GDM1 (cell line): ENCODE data around the gene ACTL9.

ENCODE experiments used
- DNase-seq: peaks from one replicate; lab custom pipeline; 2025; lab: John Stamatoyannopoulos, UW

Gene ACTL9

GRCh38 chr19:8684001-8684902 is 14.3 kb downstream of the ACTL9 start:
- no peak for DNase-seq

GRCh38 chr19:8682931-8683330 is 15.7 kb downstream of the ACTL9 start:
- no peak for DNase-seq

- DNase-seq = no peak
These were observed 16.1 kb downstream of the ACTL9 start for GRCh38 chr19:8682472-8682871.

GRCh38 chr19:8681345-8682029 is 17.1 kb downstream of the ACTL9 start:
- DNase-seq = no peak

GRCh38 chr19:8680676-8681344 is 17.8 kb downstream of the ACTL9 start:
- DNase-seq = no peak

GRCh38 chr19:8678244-8678807 is 20.3 kb downstream of the ACTL9 start:
- DNase-seq = no peak

GRCh38 chr19:8675066-8675465 is 23.5 kb downstream of the ACTL9 start:
- DNase-seq = no peak

DNA sequence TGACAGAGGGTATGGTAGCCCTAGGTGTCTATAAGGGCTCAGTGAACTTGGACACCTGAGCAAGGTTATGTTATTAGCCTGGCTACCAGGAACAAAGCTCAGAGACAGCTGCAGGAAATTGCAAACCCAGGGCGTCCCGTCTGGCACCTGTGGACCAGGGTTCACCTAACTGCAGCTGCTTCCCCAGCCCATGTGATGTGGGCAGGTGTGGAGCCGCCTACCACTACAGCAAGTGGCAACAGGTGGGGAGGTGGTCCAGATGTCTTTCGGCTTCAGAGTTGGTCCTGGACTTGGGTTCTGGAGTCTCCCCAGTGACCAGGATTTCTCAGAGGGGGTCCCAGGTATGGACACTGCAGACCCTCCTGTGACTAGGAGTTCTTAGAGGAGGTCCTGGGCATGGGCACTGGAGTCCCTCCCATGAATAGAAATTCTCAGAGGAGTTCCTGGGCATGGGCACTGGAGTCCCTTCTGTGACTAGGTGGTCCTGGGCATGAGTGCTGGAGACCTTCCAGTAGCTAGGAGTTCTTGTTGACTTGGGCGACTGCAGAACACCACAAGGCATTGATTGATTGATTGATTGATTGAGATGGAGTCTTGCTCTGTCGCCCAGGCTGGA is 25.2 kb downstream of the ACTL9 start:
- no peak for DNase-seq

GRCh38 chr19:8666814-8667405 is 31.7 kb downstream of the ACTL9 start:
- DNase-seq = peak; percentile 50

GRCh38 chr19:8665468-8666213 is 33.0 kb downstream of the ACTL9 start:
- DNase-seq = no peak

DNA sequence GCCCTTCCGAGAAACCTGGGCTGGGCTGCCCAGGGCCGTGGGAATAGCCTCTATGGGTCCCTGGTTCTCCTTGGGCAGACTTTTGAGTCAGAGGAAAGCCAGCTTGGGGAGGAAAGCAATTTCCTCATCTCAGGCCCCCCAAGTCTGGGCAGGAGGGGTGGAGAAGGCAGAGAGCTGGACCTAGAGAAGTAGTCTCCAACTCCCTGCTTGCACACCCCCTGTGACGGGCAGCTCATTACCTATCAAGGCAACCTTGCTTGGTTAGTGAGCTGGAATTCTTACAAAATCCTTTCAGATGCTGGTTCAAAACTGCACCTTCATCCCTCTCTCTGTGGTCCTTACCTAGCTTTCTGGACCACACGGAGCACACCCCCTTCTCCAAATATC is 33.9 kb downstream of the ACTL9 start:
- DNase-seq = no peak

DNA sequence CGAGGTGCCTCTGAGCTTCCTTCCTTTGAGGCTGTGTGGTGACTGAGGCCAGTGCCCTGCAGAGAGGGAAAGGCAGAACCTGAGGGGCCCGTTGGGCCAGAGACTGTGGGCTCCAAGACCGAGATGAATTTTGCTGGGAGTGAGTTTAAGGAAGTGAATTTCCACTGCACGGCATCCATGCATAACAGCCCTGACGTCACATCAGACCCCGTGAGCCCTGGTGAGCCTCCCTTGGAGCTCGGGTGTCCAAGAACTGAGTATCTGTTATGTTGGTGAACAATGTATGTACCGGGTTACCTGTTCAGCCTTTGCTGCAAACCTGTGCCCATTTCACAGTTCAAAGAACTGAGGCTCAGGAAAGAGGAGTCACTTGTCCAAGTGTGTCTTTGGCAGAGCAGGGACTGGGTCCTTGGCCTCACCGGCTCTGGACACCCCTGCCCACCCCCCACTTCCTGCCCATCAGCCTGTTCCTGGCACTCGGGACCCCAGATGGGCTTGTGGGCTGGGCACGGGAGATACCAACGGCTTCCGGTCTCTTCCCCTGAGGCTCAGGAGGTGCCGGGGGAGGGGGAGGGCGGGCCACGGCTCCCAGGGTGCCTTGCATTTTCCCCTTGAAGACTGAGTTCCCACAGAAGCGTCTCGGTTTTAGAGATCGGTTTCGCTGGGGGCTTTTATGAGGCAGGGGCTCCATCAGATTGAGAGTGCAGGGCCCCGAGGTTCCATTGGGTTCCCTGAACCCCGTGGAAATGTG is 34.5 kb downstream of the ACTL9 start:
- DNase-seq = no peak

GRCh38 chr19:8662263-8662662 is 36.3 kb downstream of the ACTL9 start:
- no peak for DNase-seq

- DNase-seq = no peak
These were observed 38.7 kb downstream of the ACTL9 start for GRCh38 chr19:8659905-8660304.

DNA sequence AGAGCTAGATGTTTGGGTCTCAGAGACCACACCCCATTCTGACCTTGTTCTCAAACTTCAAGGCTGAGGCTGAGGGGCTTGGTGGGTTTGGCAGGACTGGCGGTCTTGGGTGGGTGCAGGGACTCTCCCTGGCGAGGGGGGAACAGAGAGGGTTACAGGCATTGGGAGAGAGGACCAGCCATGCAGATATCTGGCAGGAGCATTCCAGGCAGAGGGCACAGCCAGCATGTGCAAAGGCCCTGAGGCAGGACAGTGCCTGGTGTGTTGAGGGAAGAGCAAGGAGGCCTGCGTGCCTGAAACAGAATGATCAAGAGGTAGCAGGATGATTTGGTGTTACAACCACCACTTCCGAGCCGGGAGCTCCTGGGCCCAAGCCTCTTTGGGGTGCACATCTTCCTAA is 40.7 kb downstream of the ACTL9 start:
- DNase-seq = no peak

DNA sequence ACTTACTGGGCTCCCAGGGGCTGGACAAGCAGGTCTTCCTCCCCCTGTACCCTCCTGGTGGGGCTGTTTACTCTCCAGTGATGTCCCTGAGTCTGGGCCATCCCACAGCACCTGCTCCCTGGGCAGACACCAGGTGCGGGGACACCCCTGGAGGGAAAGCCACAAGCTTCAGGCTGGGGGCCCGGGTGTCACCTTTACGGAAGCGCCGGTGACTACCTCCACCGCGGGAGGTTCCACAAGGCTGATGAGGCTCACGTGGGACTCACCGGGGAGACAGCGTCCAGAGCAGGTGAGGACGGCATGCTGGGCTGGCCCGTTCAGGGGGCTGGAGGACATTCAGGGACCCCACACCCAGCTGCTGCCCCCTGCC is 43.3 kb downstream of the ACTL9 start:
- DNase-seq = no peak

DNA sequence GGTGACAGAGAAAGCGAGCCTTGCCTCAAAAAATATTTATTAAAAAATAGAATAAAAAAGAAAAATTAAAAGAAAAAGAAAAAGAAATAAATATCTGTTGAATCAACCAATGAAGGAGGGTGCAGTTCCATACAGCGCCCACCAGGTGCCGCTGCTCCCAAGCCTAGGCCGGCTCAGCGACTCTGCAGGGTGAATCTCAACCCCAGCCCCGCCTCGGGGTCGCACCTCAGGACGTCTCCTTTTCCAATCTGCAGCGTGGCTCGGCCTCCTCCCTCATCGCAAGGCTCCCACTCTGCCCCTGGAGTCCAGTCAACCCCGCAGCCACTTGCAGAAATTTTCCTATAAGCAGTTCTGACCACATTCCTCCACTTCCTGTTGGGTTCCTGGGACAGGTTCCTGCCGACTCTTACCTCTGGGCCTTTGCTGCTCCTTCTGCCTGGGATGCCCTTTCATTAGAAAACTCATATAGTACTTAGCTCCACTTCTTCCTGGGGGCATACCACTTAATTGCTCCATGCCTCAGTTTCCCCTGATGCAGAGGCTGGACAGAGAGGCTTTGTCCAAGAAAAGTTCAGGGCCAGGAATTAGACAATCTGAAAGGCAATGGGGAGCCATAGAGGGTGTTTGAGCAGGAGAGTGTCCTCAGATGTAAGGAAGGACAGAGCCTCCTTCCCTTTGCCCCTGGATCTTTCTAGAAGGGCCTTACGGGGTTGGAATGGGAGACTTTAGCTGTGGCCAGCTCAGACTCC is 43.8 kb downstream of the ACTL9 start:
- peak; percentile 46 for DNase-seq

GRCh38 chr19:8648240-8648639 is 50.4 kb downstream of the ACTL9 start:
- DNase-seq = no peak
